Hematopoietic multipotent progenitor cell (in vitro differentiated cells): ENCODE data around the gene KYAT1. TPM values are rescaled to one million over a fixed set of nuclear protein-coding genes. Genes with fewer than 3 reads are reported as not detected.
"Not testable (repeated sequence)": the region's sequence is repeated elsewhere in the genome, so short reads cannot be mapped to it uniquely, and the experiment has no call there.

Experiments used
- DNase-seq, 3 donors: peaks; one replicate each; pipeline ENCODE4 v3.0.0-alpha.2; 2011 to 2015; ENCODE audit warnings: low read depth in 2 of 3, low spot score in 2 of 3
- total RNA-seq: library from RNA; depleted of rRNA; stranded (reverse); fragments of >200 nt; gene quantifications from one replicate; pipeline ENCODE4 v1.2.3, GENCODE V29; 2012

KYAT1 gene
- total RNA-seq, 1 donor: 12.1 TPM

DNA sequence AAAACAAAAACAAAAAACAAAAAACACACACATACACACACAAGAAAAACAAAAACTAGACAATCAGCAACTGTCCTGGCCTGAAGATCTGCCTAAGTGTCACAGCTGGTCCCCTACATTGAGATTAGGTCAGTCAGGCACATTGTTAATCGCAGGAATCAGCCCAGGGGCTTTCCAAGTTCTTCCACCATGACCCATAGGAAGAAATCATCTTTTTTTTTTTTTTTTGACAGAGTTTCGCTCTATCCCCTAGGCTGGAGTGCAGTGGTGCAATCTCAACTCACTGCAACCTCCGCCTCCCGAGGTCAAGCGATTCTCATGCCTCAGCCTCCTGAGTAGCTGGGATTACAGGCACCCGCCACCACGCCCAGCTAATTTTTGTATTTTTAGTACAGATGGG, 38.6 kb downstream of the KYAT1 start:
- not testable (repeated sequence) for DNase-seq

DNA sequence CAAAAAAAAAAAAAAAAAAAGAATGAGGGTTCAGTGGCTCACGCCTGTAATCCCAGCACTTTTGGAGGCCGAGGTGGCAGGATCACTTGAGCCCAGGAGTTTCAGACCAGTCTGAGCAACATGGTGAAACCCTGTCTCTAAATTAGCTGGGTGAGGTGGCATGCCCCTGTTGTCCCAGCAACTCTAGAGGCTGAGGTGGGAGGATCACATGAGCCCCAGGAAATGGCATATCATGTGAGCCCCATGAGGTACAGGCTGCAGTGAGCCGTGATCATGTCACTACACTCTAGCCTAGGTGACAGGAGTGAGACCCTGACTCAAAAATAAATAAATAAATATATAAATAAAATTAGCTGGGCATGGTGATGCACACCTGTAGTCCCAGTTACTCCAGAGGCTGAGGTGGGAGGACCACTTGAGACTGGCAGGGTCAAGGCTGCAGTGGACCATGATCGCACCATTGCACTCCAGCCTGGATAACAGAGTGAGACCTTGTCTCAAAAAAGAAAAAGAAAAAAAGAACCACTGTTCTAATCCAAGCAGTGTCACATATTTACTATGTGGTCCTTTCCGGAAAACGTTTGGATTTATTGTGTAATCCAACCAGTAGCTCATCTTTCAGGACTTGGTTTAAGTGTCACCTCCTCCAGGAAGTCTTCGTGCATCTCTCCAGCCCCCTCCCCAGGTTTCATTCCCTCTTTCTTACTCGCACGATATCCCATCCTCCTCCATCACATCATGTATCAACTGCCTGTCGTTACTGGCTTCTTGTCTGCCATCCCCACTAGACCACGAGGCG, 39.9 kb downstream of the KYAT1 start:
- DNase-seq: no peak

DNA sequence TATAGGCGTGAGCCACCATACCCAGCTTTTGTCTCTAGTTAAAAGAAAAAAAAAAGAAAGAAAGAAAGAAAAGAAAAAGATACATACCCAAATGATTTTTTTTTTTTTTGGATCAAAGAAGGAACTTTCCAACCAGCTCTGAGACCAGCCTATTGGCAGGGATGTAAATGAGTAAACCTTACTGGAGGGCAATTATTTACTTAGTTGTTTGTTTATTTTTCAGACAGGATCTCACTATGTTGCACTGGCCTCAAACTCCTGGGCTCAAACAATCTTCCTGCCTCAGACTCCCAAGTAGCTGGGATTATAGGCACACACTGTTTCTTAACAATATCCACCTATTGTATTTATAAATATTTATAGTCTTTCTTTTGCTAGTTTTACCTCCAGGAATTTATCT, 41.2 kb downstream of the KYAT1 start:
- no peak for DNase-seq

DNA sequence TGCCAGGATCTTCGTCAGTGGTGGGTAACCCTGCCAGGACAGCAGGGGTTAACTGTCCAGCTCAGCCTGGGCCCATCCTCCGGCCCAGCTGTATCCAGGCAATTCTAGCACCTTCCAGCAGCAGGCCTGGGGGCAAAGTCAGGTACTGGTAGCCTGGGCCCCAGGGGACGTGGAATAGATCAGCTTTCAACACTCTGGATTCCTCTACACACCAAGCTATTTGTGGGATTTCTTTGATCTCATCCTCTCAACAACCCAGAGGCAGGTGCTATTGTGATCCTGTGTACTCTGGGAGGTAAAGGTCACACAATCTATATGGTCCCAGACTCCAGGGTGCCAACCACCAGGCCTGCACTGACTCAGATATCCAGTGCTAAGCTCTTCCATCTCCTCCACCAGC, 43.4 kb downstream of the KYAT1 start:
- DNase-seq: no peak

DNA sequence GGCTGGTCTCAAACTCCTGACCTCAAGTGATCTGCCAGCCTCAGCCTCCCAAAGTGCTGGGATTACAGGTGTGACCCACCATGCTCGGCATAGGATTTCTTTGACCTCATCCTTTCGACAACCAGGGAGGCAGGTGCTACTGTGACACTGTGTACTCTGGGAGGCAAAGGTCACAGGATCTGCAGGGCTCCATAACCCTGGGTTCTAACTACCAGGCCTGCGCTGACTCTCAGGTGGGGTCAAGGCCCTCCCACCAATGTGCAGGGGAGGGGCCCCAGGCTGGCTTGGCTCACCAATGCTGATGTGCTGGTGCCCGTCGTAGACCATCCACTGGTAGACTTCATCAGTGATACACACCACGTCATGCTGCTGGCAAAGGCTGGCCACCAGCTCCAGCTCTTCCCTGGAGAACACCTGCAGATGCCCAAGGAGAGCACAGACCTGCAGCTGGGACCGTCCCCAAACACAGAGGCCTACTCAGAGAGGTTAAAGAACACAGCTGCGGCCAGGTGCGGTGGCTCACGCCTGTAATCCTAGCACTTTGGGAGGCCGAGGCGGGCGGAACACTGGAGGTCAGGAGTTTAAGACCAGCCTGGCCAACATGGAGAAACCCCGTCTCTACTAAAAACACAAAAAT, 45.1 kb downstream of the KYAT1 start:
- no peak for DNase-seq

DNA sequence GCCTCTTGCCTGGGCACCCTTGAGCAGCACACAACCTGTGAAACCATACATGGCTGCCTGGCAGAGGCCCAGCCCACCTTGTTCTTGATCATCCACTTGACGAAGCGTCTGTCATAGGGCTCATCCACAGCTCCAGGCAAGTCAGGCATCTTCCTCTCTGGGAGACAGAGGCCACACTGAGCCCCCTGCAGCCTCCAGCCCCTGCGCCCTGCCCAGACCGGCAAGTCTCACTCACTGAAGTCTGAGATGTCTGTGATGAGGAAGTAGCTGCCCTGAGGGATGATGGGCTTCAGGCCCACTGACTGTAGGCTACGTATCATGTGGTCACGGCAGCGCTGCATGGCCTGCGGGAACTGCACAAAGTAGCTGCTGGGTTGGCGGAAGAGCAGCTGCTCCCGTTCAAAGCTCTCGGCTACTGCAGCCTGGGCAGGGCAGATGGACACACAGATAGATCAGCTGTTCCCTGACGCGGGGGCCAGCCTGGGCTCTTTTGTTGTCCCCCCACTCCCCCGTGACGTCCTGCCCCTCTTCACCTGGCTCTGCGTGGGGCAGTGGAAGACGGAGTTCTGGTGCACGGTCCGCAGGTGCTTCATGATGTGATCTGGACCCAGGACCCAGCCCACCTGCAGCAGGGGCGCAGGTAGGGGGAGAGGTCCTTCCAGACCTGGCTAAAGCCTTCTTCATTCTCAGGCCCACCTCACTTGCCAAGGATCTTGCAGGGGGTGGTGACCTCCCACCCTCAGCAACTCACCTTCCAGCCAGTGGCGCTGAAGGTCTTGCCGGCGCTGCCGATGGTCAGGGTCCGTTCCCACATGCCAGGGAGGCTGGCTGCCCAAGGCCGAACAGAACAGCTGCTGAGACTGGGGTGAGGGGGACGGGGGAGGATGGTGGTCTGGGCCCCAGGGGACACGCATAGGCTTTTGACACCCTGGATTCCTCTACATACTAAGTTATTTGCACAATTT, 46.2 kb downstream of the KYAT1 start:
- DNase-seq: no peak

DNA sequence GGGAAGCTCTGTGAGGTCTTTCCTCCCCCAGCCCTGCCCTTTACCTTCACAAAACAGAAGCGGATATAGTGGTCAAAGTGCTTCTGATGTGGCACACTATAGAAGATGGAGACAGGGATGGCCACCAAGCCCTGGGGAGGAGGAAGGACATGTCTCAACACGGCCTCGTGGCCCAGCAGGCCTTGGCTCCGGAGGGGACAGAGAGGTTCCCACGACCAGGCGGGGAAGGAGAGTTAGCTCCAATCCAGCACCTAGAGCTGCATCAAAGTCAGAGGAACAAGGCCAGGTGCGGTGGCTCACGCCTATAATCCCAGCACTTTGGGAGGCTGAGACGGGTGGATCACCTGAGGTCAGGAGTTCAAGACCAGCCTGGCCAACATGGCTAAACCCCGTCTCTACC, 48.1 kb downstream of the KYAT1 start:
- DNase-seq: no peak

DNA sequence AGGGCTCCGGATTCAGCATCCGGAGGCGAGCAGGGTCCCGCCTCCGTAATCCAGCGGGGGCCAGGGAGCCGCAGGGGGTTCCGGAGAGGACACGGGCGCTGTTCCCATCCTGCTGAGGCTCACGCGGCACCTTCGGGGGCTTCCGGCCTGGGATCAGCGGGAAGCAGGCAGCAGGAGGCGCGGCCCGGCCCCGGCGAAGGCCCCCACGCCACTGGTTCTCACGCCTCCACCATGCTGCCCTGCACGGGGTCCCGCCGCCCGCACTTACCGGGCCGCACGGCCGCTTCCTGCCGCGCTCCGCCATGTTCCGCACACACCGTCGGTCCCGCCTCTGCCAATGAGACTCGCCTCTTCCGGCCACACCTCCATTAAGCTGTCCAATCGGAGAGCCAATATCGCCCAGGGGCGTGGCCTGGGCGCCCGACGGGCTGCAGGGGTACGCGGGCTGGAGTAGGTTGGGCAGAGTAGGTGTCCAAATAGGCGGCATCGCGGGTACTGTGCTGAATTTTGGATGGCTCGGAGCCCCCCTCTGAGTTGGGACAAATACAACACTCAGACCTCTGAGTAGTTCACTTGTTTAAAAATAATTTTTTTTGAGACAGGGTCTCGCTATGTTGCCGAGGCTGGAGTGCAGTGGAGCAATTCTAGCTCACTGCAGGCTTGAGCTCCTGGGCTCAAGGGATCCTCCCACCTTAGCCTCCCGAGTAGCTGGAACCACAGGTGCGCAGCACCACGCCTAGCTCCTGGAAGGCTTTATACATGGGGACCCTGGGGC, 52.1 kb downstream of the KYAT1 start, which contains the start of gene SPOUT1:
TSS of gene SPOUT1 (minus strand) at position 318 of the 775 bp plus-strand sequence. CDS start at position 304, 14 bp downstream.
- DNase-seq: peak; percentile 77 to 95 (median 89)

DNA sequence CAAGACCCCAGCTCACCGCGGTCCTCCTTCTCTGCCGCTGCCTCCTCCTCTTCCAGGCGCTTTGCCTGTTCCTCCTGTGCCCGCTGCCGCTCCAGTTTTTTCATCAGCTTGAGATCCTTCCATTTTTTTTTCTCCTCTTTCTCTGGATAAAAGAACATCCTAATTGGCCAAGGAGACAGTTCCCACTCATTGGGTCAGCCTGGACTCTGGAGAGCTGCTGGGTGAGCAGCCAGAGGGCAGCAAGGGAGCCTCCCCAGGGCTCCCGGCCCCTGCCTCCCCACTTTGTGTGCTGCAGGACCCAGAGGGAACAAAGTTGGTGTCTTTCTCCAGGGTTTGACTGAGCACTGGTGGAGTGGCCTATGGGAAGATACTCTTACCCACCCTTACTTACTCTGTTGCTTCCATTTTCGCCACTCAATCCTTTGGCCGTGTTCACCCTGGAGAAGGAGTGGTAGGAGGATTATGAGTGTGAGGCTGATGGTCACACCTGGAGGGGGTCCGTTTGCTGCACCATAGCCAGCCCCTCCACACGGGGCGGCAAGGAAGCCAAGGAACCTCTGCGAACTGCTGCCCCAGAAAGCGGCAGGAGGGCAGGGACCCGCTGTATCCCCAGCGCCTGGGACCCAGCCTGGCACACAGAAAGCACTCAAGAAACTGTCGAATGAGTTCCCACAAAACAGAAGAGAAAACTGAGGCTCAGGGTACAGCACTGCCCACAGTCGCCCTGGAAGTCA, 52.9 kb downstream of the KYAT1 start:
- no peak for DNase-seq

DNA sequence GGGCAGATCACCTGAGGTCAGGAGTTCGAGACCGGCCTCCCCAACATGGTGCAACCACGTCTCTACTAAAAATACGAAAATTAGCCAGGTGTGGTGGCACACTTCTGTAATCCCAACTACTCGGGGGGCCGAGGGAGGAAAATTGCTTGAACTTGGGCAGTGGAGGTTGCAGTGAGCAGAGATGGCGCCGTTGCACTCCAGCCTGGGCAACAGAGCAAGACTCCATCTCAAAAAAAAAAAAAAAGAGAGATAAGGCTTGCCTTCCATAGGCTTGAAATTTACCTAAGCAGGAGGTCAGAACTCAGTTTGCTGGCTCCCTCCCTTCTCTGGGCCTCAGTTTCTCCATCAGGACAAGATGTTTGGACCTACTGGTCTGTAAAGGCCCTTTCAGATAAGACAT, 53.5 kb downstream of the KYAT1 start:
- DNase-seq: no peak

DNA sequence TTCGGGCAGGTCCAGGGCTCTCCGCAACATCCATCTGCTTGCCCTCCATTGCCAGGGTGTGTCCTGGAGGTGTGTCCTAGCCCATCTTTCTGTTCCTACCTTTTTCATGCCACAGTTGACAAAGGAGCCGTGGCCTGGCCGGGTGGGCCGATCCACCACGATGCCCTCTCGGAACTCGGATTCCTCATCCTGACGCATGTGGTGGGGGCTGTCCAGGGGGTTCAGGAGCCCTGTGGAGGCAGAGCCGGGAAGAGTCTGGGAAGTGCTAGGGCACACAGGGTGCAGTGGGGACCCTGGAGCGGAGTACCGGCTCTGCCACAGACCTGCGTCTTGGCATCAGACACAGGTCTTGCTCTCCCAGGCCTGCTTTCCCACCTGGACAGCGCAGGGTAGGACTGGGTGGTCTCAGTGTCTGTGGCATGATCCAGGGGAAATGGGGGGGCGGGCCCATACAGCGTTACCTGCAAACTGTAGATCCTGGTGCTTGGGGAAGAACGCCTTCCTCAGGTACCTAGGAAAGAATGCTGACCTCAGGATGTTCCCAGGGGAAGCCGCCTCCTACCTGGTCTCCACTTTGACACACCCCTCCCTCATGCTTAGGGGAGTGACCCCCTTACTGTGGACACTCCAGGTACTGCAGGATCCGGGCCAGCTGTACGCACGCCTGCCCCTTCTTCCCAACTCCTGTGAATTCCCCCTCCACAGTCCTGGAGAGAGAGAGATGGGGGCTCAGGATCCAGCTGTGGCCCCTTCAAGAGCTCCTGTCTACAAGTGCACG, 55.6 kb downstream of the KYAT1 start:
- DNase-seq: no peak

DNA sequence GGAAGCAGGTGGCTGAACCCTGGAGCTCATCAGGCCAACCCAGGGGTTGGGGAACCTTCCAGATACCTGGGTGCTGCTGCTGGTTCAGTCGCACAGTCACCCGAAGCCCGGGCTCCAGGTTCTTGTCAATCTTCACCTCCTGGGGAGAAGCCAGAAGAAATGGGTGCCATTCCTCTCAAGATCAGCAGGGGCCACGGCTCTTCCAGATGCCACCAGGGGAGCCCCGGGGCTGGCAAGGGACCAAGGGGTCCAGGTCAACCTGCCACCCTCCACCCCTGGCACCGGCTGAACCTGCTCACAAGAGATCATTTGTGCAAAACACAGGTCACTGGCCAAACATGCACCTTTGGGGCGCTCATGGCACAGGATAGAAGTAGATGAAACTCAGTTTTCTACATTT, 56.8 kb downstream of the KYAT1 start:
- DNase-seq: no peak

DNA sequence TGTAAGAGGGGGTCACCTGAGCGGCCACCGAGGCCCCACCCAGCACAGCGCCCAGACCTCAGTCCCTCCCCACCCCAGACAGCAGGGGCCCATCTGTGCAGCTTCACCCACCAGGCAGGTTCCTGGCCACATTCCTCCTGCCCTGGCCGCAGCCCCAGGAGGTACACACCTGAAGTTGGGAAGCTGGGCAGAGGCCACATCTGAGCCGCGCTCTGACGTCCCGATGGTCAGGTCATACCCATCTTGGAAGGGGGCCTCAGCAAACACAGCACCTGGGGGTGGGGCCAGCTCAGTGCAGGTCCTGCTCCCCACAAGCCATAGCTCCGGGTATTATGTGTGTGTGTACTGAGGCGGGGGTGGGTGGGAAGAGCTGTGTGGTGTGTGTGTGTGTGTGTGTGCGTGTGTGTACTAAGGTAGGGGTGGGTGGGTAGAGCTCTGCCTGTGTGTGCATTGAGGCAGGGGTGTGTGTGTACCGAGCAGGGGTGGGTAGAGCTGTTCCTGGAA, 57.8 kb downstream of the KYAT1 start:
- DNase-seq: no peak

DNA sequence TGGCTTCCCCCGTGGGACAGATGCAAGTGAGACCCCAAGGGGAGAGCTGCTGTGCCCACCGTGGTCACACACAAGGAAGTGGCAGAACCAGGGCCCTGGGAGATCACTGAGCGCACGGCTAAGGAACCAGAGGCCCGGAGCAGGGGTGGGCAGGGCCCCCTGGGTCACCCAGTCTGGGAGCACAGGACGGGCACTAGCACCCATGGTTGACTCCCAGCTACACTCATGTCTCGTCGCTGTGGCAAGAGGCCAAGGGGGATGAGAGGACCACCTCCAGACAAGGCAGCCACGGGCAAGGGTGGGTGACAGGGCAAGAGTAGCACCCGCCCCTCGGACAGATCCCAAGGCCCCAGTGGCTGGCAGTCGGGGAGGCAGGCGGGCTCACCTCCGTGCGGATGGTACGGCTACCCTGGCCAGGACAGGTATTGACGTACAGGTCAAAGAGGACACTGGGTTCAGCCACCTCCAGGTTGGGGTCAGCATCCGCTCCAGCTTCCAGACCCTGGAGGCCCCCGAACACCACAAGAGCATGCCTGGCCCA, 58.3 kb downstream of the KYAT1 start:
- DNase-seq: no peak

DNA sequence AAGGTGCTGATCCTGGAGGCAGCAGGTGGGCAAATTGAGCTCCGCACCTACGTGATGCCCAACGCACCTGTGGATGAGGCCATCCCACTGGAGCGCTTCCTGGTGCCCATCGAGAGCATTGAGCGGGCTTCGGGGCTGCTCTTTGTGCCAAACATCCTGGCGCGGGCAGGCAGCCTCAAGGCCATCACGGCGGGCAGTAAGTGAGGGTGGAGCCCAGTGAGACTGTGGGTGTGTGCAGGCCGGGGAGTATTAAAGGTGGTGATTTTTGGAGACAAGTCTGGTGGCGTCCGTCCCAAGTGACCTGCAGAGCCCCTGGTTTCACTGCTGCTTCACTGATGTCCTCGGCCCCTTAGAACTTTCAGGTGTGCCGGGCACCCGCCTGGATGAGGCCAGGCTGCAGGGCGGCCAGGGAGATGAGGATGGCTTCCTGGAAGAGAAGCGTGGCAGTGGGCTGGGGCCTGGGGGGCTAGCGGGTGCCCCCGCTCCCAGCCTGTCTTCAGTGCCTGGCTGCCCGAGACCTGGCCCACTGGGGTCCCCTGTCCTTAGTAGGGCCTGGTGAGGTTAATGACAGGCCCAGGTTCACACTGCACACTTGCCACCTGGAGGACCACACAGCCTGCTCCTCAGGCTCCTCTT, 59.2 kb downstream of the KYAT1 start:
- DNase-seq: no peak

DNA sequence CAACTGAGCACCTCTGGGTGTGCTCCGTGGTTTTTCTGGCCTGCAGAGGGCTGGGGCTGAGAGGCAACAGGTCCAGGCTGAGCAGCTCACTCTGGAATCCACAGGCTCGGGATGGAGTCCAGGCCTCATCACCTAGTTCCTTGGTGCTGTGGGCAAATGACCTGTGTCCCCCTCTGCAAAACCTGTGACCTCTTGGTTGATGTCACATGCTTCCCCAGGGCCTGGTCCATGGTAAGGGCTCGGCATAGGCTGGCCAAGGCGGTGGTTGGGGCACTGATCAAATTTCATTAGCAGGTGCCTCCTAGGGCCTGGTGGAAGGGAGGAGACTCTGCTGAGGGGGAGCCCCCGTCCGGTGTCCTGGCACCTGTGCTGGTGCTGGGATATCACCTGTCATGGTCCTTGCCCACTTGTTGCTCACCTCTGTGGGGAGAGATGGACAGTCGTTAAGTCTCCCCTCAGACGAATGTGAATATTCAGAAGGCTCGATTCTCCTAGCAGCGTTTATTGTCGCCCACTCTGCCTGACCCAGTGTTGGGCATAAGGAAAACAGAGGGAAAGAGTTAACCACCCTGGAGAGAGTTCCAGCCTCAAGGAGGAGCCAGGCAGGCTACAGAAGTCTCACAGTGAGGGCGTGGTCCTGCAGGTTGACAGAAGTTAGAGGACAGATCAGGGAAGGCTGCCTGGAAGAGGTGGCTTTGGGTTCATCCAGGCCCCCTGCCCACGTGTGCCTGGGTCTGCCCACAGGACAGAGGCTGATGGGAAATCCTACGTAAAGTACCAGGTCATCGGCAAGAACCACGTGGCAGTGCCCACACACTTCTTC, 60.0 kb downstream of the KYAT1 start:
- DNase-seq: no peak
